HepG2 (cell line): ENCODE results near the gene LARP1. TPM values are rescaled to one million over a fixed set of nuclear protein-coding genes. Genes with fewer than 3 reads are reported as not detected.
A peak's percentile ranks its signal among the peaks of the same experiment; 100 is the strongest.

Experiments
- ASH2L ChIP-seq: fragments of 300-600, 200-600 bp; sonication (generic); IDR thresholded peaks from 2 replicates; pipeline ENCODE4 v1.7.0; 2017; ENCODE audit warnings: low read depth, mild to moderate bottlenecking, moderate library complexity, mixed read lengths, low read length; ENCODE audit not compliant: insufficient read length
- BCL6 ChIP-seq: IDR thresholded peaks from 2 replicates; pipeline ENCODE4 v1.6.1; 2016; ENCODE audit warnings: missing genetic modification reagents, missing compliant biosample characterization
- FOXA3 ChIP-seq: IDR thresholded peaks from 2 replicates; pipeline ENCODE4 v1.6.1; 2016; ENCODE audit warnings: missing genetic modification reagents, missing compliant biosample characterization
- NFE2L1 ChIP-seq: sonication (generic); formaldehyde crosslinking; IDR thresholded peaks from 2 replicates; pipeline ENCODE4 v1.4.0; 2020; ENCODE audit warnings: missing genetic modification reagents, mild to moderate bottlenecking, borderline replicate concordance
- PHF5A ChIP-seq: IDR thresholded peaks from one replicate; pipeline ENCODE4 v1.6.1; 2018; ENCODE audit warnings: low read depth, missing genetic modification reagents; ENCODE audit not compliant: unreplicated experiment
- RXRA ChIP-seq: sonication (generic); formaldehyde crosslinking; IDR thresholded peaks from 2 replicates; pipeline ENCODE4 v1.5.1; 2020; ENCODE audit warnings: missing genetic modification reagents
- SAP130 ChIP-seq: IDR thresholded peaks from 2 replicates; pipeline ENCODE4 v1.6.1; 2016; ENCODE audit warnings: low read depth
- SMC3 ChIP-seq: IDR thresholded peaks from 2 replicates; pipeline ENCODE4 v1.6.1; 2011; ENCODE audit warnings: low read length, improper control_type of control experiment
- SP1 ChIP-seq, 2 experiments: fragments of 450-650 bp in 1 of 2; sonication (generic) in 1 of 2; formaldehyde crosslinking in 1 of 2; IDR thresholded peaks; 2 replicates each; pipeline versions ENCODE4 v1.4.0 to v1.6.1; 2016 to 2020; ENCODE audit warnings: missing genetic modification reagents in 1 of 2
- SP5 ChIP-seq: IDR thresholded peaks from 2 replicates; pipeline ENCODE4 v1.6.1; 2016; ENCODE audit warnings: low read depth, borderline replicate concordance
- TBX2 ChIP-seq: sonication (generic); formaldehyde crosslinking; IDR thresholded peaks from 2 replicates; pipeline ENCODE4 v1.5.0; 2020; ENCODE audit warnings: missing genetic modification reagents, mild to moderate bottlenecking, borderline replicate concordance
- TCF7 ChIP-seq: sonication (generic); IDR thresholded peaks from 2 replicates; pipeline ENCODE4 v1.6.1; 2016; ENCODE audit warnings: antibody characterized with exemption, low read depth
- THAP11 ChIP-seq: IDR thresholded peaks from 2 replicates; pipeline ENCODE4 v1.6.1; 2016; ENCODE audit warnings: missing biosample characterization, missing genetic modification reagents
- ZBTB38 ChIP-seq: sonication (generic); formaldehyde crosslinking; IDR thresholded peaks from 2 replicates; pipeline ENCODE4 v1.5.1; 2020; ENCODE audit warnings: mild to moderate bottlenecking, missing genetic modification reagents
- ZNF713 ChIP-seq: sonication (generic); formaldehyde crosslinking; IDR thresholded peaks from 2 replicates; pipeline ENCODE4 v1.4.0; 2020; ENCODE audit warnings: mild to moderate bottlenecking, missing genetic modification reagents
- polyA plus RNA-seq, 8 experiments: library from polyadenylated mRNA; depleted of rRNA in 3 of 8; stranded (reverse) in 7 of 8; unstranded in 1 of 8; fragments of >200 nt; fragmentation: Illumina TruSeq in 4 of 8; extraction: Trizol in 4 of 8; gene quantifications; 2 replicates each; pipeline versions ENCODE4 v1.2.1 to v1.2.3, GENCODE V29; 2011 to 2016; ENCODE audit warnings: low read depth in 4 of 8, missing spikeins in 1 of 8, mixed read lengths in 1 of 8; ENCODE audit not compliant: insufficient read depth in 1 of 8
- total RNA-seq, 5 experiments: library from RNA; depleted of rRNA; stranded (reverse); fragments of >200 nt; fragmentation: Illumina TruSeq; extraction: Trizol; gene quantifications; 2 replicates each; pipeline ENCODE4 v1.2.3, GENCODE V29; 2016; ENCODE audit warnings: low read depth in 1 of 5
- TF ChIP-seq, protein P1 (sequence below): sonication (generic); formaldehyde crosslinking; IDR thresholded peaks from 2 replicates; pipeline ENCODE4 v1.4.0; 2020; ENCODE audit warnings: mild to moderate bottlenecking, missing genetic modification reagents
- TF ChIP-seq, protein P2 (sequence below): sonication (generic); formaldehyde crosslinking; IDR thresholded peaks from 2 replicates; pipeline ENCODE4 v1.8.1; 2023; ENCODE audit warnings: mild to moderate bottlenecking, inconsistent platforms, moderate library complexity, missing genetic modification reagents, borderline replicate concordance
- TF ChIP-seq, protein P3 (sequence below): sonication (generic); formaldehyde crosslinking; IDR thresholded peaks from 2 replicates; pipeline ENCODE4 v1.5.1; 2020; ENCODE audit warnings: mild to moderate bottlenecking, missing genetic modification reagents, borderline replicate concordance
- TF ChIP-seq, protein P4 (sequence below): sonication (generic); formaldehyde crosslinking; IDR thresholded peaks from 2 replicates; pipeline ENCODE4 v1.4.0; 2020; ENCODE audit warnings: missing genetic modification reagents, borderline replicate concordance
- TF ChIP-seq, protein P5 (sequence below): sonication (generic); formaldehyde crosslinking; IDR thresholded peaks from 2 replicates; pipeline ENCODE4 v1.4.0; 2020; ENCODE audit warnings: mild to moderate bottlenecking, missing genetic modification reagents
- TF ChIP-seq, protein P6 (sequence below): sonication (generic); formaldehyde crosslinking; IDR thresholded peaks from 2 replicates; pipeline ENCODE4 v1.4.0; 2020; ENCODE audit warnings: missing genetic modification reagents, mild to moderate bottlenecking, borderline replicate concordance

The LARP1 gene
- total and polyA plus RNA-seq, 2 of the 13 experiments (the other 11 are each of a cell fraction or from before 2014, with no cell fraction given): 45.2 to 61.4 TPM

DNA sequence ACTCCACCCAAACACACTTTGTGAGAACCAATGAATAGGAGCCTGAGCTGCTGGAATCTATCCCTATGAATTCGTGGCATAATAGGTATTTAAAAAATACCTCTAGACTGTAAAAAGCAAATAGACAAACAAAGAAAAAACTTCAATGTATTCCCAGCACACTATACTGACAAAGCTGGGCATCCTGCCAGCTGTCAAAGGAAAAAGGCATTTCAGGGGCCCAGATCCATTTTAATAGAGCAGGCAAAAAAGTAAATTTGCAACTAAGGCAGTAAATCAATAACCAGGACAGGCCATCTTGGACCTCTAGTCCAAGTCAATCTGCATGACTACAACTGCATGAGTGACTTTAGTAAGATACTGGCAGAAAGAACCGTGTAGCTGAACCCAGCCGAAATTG lies 25.6 kb upstream of the LARP1 start (continued):
- TF ChIP-seq NFE2L1: no peak
- TF ChIP-seq THAP11 (CRISPR knock-in tag): peak; percentile 50; the same call in 1 of the 2 replicates
- 0 out of 2 replicates have a peak, but pooled peaks have one; percentile 5 for TF ChIP-seq SP5 (CRISPR knock-in tag)
- peak; percentile 39; the same call in 1 of the 2 replicates for TF ChIP-seq TBX2 (CRISPR knock-in tag)
- no peak for TF ChIP-seq ZNF713 (CRISPR knock-in tag)
- no peak for TF ChIP-seq PHF5A (CRISPR knock-in tag)
- TF ChIP-seq, protein P1, sequence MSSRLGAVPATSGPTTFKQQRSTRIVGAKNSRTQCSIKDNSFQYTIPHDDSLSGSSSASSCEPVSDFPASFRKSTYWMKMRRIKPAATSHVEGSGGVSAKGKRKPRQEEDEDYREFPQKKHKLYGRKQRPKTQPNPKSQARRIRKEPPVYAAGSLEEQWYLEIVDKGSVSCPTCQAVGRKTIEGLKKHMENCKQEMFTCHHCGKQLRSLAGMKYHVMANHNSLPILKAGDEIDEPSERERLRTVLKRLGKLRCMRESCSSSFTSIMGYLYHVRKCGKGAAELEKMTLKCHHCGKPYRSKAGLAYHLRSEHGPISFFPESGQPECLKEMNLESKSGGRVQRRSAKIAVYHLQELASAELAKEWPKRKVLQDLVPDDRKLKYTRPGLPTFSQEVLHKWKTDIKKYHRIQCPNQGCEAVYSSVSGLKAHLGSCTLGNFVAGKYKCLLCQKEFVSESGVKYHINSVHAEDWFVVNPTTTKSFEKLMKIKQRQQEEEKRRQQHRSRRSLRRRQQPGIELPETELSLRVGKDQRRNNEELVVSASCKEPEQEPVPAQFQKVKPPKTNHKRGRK (CRISPR knock-in tag): no peak
- TF ChIP-seq TCF7: peak; percentile 45
- TF ChIP-seq, protein P2, sequence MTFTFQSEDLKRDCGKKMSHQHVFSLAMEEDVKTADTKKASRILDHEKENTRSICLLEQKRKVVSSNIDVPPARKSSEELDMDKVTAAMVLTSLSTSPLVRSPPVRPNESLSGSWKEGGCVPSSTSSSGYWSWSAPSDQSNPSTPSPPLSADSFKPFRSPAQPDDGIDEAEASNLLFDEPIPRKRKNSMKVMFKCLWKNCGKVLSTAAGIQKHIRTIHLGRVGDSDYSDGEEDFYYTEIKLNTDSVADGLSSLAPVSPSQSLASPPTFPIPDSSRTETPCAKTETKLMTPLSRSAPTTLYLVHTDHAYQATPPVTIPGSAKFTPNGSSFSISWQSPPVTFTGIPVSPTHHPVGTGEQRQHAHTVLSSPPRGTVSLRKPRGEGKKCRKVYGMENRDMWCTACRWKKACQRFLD: no peak
- TF ChIP-seq, protein P3, sequence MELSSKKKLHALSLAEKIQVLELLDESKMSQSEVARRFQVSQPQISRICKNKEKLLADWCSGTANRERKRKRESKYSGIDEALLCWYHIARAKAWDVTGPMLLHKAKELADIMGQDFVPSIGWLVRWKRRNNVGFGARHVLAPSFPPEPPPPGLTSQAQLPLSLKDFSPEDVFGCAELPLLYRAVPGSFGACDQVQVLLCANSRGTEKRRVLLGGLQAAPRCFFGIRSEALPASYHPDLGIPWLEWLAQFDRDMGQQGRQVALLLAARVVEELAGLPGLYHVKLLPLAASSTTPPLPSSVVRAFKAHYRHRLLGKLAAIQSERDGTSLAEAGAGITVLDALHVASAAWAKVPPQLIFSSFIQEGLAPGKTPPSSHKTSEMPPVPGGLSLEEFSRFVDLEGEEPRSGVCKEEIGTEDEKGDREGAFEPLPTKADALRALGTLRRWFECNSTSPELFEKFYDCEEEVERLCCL (CRISPR knock-in tag): no peak
- no peak for TF ChIP-seq ASH2L
- TF ChIP-seq, protein P4, sequence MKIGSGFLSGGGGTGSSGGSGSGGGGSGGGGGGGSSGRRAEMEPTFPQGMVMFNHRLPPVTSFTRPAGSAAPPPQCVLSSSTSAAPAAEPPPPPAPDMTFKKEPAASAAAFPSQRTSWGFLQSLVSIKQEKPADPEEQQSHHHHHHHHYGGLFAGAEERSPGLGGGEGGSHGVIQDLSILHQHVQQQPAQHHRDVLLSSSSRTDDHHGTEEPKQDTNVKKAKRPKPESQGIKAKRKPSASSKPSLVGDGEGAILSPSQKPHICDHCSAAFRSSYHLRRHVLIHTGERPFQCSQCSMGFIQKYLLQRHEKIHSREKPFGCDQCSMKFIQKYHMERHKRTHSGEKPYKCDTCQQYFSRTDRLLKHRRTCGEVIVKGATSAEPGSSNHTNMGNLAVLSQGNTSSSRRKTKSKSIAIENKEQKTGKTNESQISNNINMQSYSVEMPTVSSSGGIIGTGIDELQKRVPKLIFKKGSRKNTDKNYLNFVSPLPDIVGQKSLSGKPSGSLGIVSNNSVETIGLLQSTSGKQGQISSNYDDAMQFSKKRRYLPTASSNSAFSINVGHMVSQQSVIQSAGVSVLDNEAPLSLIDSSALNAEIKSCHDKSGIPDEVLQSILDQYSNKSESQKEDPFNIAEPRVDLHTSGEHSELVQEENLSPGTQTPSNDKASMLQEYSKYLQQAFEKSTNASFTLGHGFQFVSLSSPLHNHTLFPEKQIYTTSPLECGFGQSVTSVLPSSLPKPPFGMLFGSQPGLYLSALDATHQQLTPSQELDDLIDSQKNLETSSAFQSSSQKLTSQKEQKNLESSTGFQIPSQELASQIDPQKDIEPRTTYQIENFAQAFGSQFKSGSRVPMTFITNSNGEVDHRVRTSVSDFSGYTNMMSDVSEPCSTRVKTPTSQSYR (CRISPR knock-in tag): no peak
- TF ChIP-seq ZBTB38: no peak
- TF ChIP-seq RXRA (CRISPR knock-in tag): no peak
- no peak for TF ChIP-seq SMC3
- TF ChIP-seq SAP130: peak; percentile 60
- TF ChIP-seq SP1 (IDR thresholded peaks at IDR 0.05): no peak
- no peak for TF ChIP-seq SP1 (CRISPR knock-in tag; IDR thresholded peaks at IDR 0.05)
- TF ChIP-seq FOXA3 (CRISPR knock-in tag): peak; percentile 67
- peak; percentile 66 for TF ChIP-seq BCL6 (CRISPR knock-in tag)
- TF ChIP-seq, protein P5, sequence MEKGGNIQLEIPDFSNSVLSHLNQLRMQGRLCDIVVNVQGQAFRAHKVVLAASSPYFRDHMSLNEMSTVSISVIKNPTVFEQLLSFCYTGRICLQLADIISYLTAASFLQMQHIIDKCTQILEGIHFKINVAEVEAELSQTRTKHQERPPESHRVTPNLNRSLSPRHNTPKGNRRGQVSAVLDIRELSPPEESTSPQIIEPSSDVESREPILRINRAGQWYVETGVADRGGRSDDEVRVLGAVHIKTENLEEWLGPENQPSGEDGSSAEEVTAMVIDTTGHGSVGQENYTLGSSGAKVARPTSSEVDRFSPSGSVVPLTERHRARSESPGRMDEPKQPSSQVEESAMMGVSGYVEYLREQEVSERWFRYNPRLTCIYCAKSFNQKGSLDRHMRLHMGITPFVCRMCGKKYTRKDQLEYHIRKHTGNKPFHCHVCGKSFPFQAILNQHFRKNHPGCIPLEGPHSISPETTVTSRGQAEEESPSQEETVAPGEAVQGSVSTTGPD (CRISPR knock-in tag): no peak
- TF ChIP-seq, protein P6, sequence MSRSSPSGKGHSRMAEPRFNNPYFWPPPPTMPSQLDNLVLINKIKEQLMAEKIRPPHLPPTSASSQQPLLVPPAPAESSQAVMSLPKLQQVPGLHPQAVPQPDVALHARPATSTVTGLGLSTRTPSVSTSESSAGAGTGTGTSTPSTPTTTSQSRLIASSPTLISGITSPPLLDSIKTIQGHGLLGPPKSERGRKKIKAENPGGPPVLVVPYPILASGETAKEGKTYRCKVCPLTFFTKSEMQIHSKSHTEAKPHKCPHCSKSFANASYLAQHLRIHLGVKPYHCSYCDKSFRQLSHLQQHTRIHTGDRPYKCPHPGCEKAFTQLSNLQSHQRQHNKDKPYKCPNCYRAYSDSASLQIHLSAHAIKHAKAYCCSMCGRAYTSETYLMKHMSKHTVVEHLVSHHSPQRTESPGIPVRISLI (CRISPR knock-in tag): peak; percentile 72; the same call in 1 of the 2 replicates
